Superior temporal gyrus (tissue), 1 donor: Measurements from ENCODE around the gene CEP89.
"Not testable (repeated sequence)": the region's sequence is repeated elsewhere in the genome, so short reads cannot be mapped to it uniquely, and the experiment has no call there.

Experiments
- DNase-seq: peaks from one replicate; pipeline ENCODE4 v3.0.0-alpha.2; 2016; ENCODE audit errors: extremely low spot score

CEP89 gene

GRCh38 chr19:32837531-32837930 is 134.2 kb downstream of the CEP89 start:
- no peak for DNase-seq

- DNase-seq, result not testable (repeated sequence)
Measured at GRCh38 chr19:32833388-32833787, 138.4 kb downstream of the CEP89 start.

GRCh38 chr19:32832825-32833224 is 138.9 kb downstream of the CEP89 start:
- DNase-seq, result not testable (repeated sequence)

GRCh38 chr19:32832094-32832493 is 139.7 kb downstream of the CEP89 start:
- not testable (repeated sequence) for DNase-seq

- DNase-seq, result no peak
Measured at GRCh38 chr19:32831611-32832010, 140.1 kb downstream of the CEP89 start.

GRCh38 chr19:32830231-32831014 is 141.3 kb downstream of the CEP89 start:
- DNase-seq, result no peak

- DNase-seq, result no peak
Measured at GRCh38 chr19:32829345-32829896, 142.3 kb downstream of the CEP89 start.

GRCh38 chr19:32828643-32829344 is 143.0 kb downstream of the CEP89 start:
- DNase-seq, result no peak

GRCh38 chr19:32828139-32828538 is 143.6 kb downstream of the CEP89 start:
- DNase-seq, result no peak
